Hepatocyte (in vitro differentiated cells): ENCODE results near the gene MUCL3.

ENCODE experiments used
- CTCF ChIP-seq: fragments of 200-600 bp; sonication (generic); IDR thresholded peaks from 2 replicates; pipeline ENCODE4 v1.5.1; 2016; ENCODE audit warnings: antibody characterized with exemption, mild to moderate bottlenecking; ENCODE audit not compliant: poor library complexity
- EZH2 ChIP-seq: fragments of 200-600 bp; sonication (generic); IDR thresholded peaks from 2 replicates; pipeline ENCODE4 v1.6.1; 2016; ENCODE audit warnings: antibody characterized with exemption, mild to moderate bottlenecking, borderline replicate concordance

DNA sequence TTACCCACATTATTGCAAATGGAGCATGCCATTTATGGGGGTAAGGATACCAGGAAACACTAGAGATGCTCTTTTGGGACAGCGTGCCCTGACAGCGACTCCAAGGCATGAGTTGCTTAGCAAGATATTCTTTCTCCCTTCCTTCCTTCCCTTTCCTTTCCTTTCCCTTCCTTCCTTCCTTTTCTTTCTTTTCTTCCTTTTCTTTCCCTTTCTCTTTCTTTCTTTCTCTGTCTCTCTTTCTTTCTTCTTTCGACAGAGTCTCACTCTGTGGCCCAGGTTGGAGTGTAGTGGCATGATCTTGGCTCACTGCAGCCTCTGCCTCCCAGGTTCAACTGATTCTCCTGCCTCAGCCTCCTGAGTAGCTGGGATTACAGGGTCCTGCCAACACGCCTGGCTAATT, 3.3 kb downstream of the MUCL3 start:
- no peak for TF ChIP-seq CTCF
- TF ChIP-seq EZH2: no peak
